GM19025 (cell line): Measurements from ENCODE around the gene C10orf67.

Source experiments
- ATAC-seq: cut with Tn5 transposase; IDR thresholded peaks from one replicate; pipeline ENCODE4 v1.9.1; 2021; ENCODE audit warnings: mild to moderate bottlenecking, low read depth, moderate library complexity; ENCODE audit not compliant: unreplicated experiment

Gene C10orf67

DNA sequence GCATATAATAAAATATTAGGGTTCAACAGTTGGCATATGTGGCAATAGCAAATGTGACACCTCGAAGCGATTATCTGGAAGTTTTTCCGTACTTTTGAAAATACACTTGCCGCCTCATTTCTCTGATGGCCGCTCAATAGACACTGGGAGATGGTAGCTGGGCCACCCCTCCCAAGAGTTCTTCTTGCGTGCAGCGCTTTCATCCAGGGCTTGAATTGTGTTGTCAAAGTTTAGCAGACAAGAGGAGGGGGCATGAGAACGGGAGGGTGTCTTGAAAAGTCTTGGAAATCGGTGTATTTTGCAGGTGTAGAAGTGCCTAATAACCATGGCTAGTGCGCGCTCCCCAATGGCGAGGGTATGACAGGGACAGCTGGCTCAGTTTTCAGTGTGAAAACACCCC, 144.0 kb downstream of the C10orf67 start:
- ATAC-seq: no peak

DNA sequence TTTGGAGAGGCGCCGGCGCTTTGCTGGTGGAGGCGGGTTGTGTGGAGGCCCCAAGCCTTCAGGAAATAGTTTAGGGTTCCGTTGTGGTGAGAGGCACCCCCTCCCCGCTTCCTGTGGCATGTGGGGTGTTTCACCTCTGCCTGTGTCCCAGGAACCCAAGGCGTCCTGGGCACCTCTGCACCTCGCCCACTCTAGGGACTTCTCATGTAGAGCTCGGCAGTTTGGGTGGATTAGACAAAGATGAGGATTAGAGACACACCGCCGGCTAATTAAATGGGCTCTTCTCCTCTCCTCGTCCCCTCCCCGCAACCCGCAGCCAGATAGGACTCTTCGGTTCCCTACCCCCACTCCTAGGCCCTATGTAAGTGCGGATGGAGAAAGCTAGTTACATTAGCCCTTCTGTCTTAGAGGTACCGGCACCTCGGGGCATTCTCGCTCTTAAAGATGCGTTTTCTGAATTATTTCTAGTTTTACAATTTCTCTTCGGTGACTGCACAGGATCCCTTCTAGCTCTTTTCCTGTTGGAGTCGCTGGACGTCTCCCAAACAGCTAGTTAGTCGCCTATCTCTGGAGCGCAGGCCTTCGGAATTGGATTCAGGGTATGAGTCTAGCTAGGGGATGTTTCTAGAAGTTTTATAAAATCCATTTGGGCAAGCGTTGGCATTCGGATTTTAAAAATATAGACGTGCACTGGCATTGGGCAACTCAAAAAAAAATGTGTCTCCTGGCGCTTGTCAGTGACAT, 144.7 kb downstream of the C10orf67 start:
- ATAC-seq: no peak

DNA sequence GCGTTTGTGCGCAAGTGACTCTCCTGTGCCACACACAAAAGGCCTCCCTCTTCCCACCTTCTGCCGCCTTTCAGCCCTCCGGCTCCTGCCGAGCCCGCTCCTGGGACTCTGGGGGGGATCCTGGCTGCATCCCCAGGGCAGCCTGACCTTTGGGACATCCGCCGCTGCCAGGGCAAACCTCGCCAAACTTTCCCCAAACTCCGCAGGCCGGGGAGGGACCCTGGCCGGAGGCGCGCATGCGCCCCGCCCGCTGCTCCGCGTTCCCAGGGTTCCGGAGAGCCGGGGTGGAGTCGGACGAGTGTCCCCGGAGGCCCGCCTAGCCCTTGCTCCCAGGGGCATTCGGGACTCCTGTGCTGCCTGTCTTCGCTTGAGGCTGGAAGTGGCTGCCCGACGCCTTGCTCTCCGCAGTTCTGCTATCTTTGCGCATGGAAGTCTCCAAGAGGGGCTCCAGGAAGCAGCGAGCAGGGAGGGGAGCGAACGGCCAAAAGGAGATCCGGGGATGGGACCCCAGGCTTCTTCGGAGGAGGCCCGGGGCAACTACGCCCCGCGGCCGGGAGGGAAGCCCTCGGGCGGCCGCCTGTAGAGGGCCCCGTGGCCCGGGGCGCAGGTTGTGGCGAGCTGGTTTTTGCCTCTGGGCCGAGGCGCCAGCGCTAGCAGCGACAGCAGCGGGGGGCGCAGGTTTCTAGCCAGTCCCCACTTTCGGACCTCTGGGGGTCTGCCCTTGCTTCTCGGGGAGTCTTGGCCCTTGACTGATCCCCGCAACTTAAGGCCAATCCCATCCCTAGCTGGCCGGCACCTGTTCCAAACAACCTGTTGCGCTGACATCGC, 145.4 kb downstream of the C10orf67 start:
- no peak for ATAC-seq

DNA sequence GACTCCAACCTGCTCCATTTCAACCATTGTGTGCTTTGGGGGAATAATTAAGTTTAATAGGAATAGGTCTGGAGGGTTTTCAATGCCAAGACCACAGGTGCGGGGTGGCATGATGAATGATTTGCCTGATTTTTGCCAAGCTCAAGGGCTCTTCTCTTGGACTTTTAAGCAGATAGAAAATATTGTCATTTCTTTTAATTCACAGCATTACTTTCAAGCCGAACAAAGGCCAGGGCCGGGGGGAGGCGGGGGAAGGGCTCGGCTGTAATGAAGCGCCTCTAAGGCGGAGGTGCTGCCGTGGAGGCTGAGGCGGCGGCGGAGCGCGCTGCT, 146.0 kb downstream of the C10orf67 start:
- no peak for ATAC-seq

DNA sequence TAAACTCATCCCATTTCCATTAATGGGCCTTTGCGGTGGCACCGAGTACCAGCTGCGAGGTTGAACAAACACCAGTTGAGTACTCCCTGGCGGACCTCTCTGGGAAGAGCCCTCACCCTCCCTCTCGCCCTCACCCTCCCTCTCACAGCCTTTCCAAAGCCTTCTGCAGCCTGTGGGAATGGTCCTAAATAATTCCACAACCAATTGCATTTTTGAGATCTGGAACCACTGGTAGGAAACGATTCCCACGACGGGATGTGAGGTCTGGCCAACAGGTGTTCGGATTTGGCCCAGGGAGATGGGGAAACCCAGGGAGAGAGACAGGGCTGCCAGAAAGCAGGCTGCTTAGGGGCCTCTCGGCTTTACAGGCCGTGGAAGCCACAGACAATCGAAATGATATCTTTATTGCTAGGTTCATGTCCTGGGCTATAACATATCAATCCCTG, 147.2 kb downstream of the C10orf67 start:
- no peak for ATAC-seq

DNA sequence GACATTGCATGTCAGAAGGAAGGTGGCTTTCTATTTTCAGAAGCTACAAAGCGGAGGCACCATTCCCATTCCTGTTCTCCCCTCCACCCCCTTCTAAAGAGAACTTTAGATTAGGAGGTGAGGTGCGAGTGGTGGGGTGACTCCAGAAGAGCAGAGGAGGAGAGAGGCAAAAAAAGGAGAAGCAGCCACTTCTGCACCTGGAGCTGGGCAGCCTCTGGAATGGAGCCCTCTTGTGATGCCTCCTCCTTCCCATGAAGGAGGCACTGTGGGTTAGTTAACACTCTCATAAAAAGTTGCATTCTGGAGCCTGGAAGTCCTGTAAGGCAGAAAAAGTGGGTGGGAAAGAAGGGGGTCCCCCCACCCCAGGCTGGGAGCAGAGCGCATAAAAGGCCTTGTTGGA, 147.7 kb downstream of the C10orf67 start:
- no peak for ATAC-seq

DNA sequence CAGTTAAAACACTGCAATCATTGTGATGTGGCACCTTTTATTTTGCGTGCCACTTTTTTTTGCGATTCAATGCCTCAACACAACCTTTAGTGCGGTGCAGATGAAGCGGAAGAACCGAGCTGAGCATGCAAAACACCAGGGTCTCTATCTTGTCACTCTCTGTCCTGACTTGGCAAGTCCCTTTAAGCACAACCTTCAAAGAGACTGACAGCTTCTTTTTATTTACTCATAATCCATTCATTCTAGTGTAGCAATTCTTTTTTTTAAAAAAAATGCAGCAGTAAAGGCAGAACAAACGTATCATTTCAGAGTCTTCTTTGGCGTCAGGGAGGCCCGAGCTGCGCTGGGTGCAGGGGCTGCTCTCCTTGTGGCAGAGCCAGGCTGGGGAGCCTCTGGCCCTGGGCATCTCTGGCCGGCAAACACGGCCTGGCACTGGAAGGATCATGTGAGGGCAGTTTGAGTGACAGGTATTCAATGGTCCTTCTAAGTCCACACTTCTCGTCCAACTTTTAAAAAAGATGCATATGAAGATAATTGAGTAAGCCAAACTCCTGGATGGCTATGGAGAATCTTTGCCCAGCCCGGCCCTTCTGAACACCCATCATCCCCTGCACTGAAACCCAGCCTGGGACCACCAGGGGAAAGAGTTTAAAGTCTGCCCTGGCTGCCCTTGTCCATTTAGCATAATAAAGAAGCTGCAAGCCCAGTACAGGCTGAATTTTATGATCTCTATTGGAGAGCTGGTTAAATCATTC, 148.6 kb downstream of the C10orf67 start:
- ATAC-seq: no peak

DNA sequence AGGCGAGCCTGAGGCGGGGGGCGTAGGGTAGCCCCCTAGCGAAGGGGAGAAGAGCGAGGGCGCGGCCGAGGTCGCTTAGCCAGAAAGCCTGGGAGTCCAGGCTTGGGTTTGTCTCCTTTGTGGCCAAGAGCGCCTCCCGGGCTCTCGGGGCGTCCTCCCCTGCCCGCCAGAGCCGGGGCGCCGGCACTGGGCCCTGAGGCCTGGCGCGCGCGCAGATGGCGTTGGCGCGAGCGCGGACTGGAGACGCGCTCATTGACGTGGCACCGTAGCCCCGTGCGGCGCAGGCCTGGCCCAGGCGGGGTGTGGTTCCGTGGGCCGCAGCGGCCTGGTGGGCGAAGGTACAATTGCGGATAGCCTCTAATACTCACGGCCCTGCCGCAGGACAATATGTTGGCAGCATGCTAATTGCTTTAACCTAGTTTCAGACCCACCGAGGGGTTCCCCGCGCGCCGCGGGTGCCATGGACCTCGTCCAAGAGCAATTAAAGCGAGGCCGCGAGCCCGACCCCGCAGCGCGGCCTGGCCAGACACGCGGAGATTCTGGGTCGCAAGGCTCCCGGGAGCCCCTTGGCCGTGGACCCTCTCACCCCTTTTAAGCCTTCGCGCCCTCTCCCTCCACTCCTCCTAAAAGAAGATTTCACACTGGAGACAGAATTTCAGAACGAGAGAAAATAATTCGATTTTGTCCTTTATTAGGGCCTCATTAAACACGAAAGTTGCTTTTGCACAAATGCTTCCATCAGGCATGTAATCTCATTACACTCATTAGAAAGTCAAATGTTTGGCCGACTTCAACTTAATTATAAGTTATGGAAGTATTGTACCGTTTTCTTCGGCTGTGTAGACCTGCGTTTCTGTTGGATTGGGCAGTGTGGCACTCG, 149.4 kb downstream of the C10orf67 start:
- no peak for ATAC-seq

DNA sequence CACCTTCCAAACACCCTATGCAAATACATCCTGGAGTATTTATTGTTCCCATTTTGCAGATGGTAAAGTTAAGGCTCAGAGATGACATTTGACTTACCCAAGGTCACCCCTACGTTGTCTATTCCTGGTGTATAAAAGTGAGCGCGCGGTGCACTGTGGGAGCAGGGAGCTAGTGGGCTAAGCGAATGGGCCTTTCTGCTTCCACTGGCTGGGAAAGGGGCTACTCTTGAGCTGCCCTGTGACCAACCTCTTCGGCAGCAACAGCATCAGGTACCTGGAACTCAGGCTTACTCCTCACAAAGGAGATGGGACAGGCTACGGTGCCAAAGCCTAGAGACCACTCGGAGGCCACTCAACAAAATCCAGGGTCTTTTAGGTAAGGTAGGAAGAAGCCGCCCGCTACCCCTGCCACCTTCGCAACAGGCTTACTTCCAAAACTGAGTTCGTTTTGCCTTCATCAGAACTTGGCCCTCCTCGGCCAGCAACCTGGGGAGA, 150.1 kb downstream of the C10orf67 start:
- ATAC-seq: no peak

DNA sequence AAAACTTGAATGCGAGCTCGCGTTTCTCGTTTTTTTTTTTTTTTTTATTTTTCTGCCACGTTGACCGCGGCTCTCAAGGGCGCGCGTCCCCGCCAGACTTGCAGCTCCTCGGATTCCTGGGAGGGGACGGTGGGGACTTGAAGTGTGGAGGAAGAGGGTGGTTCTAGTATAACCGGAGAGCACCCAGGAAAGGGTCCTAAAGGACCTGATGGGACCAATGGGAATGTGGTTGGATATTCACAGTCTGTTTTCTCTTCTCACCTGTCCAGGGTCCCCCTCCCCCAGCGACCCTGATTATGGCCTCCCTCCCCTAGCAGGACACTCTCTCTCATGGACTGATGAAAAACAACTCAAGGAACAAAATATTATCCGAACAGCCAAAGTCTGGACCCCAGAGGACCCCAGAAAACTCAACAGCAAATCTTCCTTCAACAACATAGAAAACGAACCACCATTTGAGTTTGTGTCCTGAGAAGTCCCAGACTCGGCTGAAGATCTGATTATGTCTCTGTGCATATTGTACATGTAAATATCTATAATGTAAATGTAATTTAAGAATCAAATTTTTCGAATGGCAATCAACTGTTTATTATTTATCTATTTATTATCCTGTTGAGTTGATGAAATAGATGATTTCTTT, 151.0 kb downstream of the C10orf67 start:
- ATAC-seq: no peak

DNA sequence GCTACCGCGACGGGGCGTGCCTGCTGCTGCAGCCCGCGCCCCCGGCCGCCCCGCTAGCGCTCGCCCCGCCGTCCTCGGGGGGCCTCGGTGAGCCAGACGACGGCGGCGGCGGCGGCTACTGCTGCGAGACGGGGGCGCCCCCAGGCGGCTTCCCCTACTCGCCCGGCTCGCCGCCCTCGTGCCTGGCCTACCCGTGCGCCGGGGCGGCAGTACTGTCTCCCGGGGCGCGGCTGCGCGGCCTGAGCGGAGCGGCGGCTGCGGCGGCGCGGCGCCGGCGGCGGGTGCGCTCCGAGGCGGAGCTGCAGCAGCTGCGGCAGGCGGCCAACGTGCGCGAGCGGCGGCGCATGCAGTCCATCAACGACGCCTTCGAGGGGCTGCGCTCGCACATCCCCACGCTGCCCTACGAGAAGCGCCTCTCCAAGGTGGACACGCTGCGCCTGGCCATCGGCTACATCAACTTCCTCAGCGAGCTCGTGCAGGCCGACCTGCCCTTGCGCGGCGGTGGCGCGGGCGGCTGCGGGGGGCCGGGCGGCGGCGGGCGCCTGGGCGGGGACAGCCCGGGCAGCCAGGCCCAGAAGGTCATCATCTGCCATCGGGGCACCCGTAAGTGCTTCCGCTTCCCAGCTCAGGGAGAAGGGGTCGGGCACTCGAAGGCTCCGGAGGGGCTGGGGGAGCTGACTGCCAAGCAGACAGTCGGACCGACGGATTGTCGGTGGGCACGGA, 151.7 kb downstream of the C10orf67 start:
- no peak for ATAC-seq

DNA sequence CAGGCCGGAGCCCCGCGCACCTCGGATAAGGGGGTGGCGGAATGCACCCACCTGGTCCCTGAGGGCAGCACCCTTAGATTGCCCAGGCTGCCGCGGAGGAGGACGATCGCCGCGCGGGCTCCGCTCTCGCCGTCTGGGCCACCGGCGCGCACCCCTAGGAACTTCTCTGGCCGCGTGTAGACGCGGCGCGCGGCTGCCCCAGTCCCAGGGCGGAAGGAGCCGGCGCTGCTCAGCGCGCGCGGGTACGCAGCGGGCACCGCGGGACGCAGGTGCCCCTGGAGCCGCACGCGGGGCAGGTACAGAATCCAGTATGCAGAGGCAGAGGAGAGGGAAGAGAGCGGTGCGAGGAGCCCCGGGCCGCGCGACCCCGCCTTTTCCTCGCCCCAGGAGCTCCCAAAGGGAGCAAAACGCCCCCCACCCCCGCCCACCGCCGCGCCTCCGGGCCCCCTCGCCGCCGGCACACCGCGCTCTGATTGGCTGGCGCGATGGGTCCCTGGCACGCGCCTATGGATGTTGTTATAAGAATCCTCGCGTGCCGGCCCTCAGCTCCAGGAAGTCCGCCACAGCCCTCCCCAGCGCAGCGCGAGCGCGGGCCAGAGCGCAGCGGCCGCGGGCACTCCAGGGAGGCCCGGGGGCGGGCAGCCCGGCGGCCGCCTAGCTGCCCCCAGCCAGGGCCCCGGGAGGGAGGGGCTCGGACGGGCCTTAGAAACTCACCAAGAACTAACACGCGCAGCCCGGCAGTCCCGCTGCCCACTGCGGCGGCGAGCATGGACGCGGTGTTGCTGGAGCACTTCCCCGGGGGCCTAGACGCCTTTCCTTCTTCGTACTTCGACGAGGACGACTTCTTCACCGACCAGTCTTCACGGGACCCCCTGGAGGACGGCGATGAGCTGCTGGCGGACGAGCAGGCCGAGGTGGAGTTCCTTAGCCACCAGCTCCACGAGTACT, 152.6 kb downstream of the C10orf67 start, which contains the start of gene PTF1A:
Gene PTF1A (plus strand): TSS at position 549 of the 948 bp plus-strand sequence. CDS start 219 bp downstream, at position 768.
- ATAC-seq: no peak

DNA sequence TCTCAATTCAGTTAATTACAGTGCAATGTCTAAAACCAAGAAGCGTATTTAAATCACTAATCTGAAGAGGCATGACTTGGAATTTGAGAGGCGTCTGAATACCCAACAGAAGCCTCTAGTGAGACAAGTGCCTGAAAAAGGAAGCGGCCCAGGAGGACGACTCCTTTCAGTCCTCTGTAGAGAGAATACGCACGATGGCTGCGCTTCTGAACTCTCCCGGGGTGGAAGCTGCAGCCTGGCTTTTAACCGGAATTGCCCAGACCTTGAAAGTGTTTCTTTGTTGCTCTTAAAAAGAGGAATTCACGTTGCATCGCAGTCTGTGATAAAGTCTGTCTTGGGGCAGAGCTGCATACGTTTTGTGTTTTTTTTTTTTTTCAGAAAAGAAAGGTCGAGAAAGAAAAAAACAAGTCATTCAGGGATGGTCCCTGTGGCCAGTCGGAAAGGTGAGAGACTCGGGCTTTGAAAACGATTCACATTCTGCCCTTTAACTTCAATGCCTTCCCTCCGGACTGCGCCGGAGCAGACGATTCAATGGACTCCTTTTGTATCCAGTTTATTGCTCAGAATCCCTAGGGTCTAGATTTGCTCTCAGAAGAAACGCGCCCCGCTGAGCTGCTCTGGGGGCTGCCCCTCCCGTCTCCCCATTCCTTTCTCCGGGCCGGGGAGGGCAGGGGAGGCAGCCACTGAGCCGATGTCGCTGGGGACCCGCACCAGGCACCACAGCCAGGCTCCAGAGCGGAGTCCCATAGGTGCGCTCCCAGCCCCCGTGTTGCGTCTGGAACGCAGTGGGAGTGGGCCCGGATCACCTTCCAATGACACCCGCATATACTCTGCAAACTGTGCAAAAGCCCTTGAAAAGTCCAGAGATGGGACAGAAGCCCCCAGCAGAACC, 153.5 kb downstream of the C10orf67 start:
- ATAC-seq: no peak

DNA sequence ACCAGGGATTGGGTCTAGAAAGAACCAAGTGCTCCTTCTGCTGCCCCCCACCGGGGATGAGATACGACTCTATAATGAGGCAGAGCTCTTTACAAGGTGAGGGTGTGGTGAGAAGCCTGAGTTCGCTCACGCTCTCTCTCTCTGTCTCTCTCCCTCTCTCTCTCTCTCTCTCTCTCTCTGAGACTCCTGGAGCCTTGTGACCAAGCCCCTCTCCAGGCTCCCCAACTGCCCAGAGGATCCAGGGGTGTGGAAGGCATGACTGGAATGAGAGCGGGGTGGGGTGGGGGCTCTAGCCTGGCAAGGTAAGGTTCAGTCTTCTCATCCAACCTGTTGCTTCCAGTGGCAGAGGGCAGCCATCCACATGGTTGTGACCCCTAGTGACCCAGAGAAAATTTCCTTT, 155.6 kb downstream of the C10orf67 start:
- no peak for ATAC-seq

DNA sequence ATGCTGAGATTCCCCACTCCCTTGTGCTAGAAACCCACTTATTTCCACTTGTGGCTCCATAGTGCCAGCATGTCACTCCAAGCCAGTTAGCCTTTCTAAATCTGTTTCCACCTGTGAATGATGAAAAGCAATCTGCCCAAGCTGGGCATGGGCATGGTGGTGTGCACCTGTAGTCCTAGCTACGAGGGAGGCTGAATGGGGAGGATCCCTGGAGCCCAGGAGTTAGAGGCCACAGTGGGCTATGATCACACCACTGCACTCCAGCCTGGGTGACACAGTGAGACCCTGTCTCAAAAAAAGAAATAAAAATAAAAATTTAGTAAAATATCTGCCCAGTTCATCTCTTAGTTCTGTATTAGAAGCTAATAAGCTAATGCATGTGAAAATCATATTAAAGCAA, 157.4 kb downstream of the C10orf67 start:
- no peak for ATAC-seq

DNA sequence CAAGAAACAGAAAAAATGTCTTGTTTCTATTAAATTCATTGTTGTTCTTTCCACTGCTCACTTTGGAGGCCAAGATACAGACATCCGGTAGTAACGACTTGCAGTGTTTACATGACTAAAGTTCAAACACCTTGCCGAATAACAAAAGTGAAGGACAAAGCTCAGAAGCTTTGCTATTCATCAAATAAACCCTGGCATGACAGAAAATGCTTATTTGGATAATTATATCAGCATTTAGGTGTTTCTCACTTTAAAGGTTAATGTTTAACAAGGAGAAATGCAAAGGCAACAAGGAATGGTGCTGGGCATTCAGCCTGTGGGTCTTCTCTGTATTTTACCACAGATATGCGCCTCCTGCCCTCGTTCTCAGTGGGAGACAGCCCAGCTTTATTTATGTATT, 157.9 kb downstream of the C10orf67 start:
- ATAC-seq: no peak

DNA sequence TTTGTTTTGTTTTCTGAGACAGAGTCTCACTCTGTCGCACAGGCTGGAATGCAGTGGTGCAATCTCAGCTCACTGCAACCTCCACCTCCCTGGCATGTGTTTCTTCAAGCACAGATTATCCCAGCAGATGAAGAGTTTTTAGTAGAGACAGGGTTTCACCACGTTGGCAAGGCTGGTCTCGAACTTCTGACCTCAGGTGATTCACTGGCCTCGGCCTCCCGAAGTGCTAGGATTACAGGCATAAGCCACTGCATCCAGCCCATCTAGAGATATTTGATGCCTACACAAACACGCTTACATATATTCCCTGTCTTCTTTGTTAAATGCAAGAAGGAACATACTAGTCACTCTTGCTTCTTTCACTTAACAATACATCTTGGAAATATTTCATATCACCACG, 158.4 kb downstream of the C10orf67 start:
- ATAC-seq: no peak
